Gastroesophageal sphincter (tissue), 4 donors: Measurements from ENCODE around the gene C2CD4D. TPM values are rescaled to one million over a fixed set of nuclear protein-coding genes. Genes with fewer than 3 reads are reported as not detected.
A peak's percentile ranks its signal among the peaks of the same experiment; 100 is the strongest.

ENCODE experiments used
- ATAC-seq: fragments of 150-250 bp; one replicate; pipeline ENCODE4 v1.9.1; 2016; ENCODE audit warnings: mild to moderate bottlenecking, moderate library complexity
- H3K27ac ChIP-seq, 4 donors: fragments of 200-600 bp; sonication (generic) in 3 of 4; 1 replicate in 3 of 4; 2 replicates in 1 of 4; pipeline ENCODE4 v1.5.1; 2016 to 2019
- H3K27me3 ChIP-seq: fragments of 200-600 bp; sonication (generic); one replicate; pipeline ENCODE4 v1.5.1; 2019
- H3K36me3 ChIP-seq, 2 donors: fragments of 200-600 bp; sonication (generic); one replicate each; pipeline ENCODE4 v1.5.1; 2019; ENCODE audit warnings: control low read depth in 1 of 2
- H3K4me1 ChIP-seq, 3 donors: fragments of 200-600 bp; sonication (generic); 1 replicate in 2 of 3; 2 replicates in 1 of 3; pipeline ENCODE4 v1.5.1; 2016 to 2019; ENCODE audit warnings: control low read depth in 2 of 3
- H3K4me3 ChIP-seq, 2 donors: fragments of 200-600 bp; sonication (generic); one replicate each; pipeline ENCODE4 v1.5.1; 2019; ENCODE audit warnings: mild to moderate bottlenecking in 1 of 2, moderate library complexity in 1 of 2
- H3K9me3 ChIP-seq, 3 donors: fragments of 200-600 bp; sonication (generic); one replicate each; pipeline ENCODE4 v1.5.1; 2017 to 2019; ENCODE audit warnings: control low read depth in 2 of 3
- EP300 ChIP-seq: sonication (generic); formaldehyde crosslinking; IDR thresholded peaks from one replicate; pipeline ENCODE4 v1.6.1; 2017; ENCODE audit warnings: antibody characterized with exemption, mild to moderate bottlenecking
- POLR2A ChIP-seq, 2 donors: fragments of 450-650 bp; IDR thresholded peaks; one replicate each; pipeline ENCODE4 v1.6.1; 2017; ENCODE audit warnings: antibody characterized with exemption in 2 of 2, mild to moderate bottlenecking in 2 of 2, moderate library complexity in 1 of 2
- POLR2AphosphoS5 ChIP-seq: sonication (generic); formaldehyde crosslinking; IDR thresholded peaks from one replicate; pipeline ENCODE4 v1.6.1; 2017; ENCODE audit warnings: antibody characterized with exemption
- WGBS, 2 donors: methylation state at CpG; one replicate each; pipeline ENCODE4 v1.1.5; 2018; ENCODE audit warnings: low coverage in 1 of 2; 5-methylcytosine and 5-hydroxymethylcytosine counted together
- total RNA-seq, 4 donors: library from RNA; depleted of rRNA; stranded (reverse); fragments of >200 nt; gene quantifications; one replicate each; pipeline ENCODE4 v1.1.0, GENCODE V29; 2016
- TF ChIP-seq, protein P1 (sequence below), 4 experiments: fragments of 200-600 bp in 2 of 4; fragments of 450-650 bp in 2 of 4; sonication (generic) in 1 of 4; IDR thresholded peaks; one replicate each; pipeline ENCODE4 v1.5.1; 2017 to 2019; ENCODE audit warnings: antibody characterized with exemption in 4 of 4, mild to moderate bottlenecking in 2 of 4, moderate library complexity in 2 of 4

The C2CD4D gene
- total RNA-seq, 4 donors from 2014 or later, result not detected

DNA sequence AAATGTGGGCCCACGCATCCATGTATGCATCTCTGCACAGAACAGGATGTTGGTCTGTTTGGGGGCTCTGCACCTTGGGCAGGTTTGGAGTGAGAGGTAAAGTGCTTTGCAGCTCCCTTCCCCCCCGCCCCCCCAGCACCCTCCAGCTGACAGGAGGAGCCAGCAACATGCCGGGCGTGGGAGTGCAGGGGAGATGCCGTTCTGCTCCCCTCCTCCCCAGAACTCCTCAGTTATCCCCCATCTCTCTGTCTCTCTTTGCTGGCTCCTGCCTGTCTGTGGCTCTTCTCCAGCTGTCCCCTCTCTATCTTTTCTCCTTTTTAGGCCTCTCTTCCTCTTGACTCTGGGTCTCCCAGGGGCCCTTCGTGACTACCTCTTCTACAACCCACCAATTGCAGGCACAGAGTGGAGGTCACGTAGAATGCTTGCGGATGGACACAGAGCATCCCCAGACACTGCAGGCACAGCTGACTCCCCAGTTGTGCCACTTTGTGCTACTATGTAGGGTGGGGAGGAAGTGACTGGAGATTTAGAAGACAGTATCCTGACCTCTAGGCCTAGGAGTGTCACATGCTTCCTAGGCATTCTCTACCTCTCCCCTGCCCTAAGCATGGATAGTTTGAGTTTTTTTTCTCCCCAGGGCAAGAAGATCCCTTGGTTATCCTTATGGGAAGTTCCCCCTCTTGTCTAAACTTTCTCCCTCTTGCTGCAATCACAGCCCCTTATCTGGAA is 6.3 kb downstream of the C2CD4D start:
- TF ChIP-seq EP300 (no peak), POLR2A (IDR thresholded peaks at IDR 0.05) (no peak), POLR2AphosphoS5 (no peak)
- TF ChIP-seq, protein P1, sequence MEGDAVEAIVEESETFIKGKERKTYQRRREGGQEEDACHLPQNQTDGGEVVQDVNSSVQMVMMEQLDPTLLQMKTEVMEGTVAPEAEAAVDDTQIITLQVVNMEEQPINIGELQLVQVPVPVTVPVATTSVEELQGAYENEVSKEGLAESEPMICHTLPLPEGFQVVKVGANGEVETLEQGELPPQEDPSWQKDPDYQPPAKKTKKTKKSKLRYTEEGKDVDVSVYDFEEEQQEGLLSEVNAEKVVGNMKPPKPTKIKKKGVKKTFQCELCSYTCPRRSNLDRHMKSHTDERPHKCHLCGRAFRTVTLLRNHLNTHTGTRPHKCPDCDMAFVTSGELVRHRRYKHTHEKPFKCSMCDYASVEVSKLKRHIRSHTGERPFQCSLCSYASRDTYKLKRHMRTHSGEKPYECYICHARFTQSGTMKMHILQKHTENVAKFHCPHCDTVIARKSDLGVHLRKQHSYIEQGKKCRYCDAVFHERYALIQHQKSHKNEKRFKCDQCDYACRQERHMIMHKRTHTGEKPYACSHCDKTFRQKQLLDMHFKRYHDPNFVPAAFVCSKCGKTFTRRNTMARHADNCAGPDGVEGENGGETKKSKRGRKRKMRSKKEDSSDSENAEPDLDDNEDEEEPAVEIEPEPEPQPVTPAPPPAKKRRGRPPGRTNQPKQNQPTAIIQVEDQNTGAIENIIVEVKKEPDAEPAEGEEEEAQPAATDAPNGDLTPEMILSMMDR (IDR thresholded peaks at IDR 0.05), result no peak
- no peak overlapping the region for H3K27ac ChIP-seq

DNA sequence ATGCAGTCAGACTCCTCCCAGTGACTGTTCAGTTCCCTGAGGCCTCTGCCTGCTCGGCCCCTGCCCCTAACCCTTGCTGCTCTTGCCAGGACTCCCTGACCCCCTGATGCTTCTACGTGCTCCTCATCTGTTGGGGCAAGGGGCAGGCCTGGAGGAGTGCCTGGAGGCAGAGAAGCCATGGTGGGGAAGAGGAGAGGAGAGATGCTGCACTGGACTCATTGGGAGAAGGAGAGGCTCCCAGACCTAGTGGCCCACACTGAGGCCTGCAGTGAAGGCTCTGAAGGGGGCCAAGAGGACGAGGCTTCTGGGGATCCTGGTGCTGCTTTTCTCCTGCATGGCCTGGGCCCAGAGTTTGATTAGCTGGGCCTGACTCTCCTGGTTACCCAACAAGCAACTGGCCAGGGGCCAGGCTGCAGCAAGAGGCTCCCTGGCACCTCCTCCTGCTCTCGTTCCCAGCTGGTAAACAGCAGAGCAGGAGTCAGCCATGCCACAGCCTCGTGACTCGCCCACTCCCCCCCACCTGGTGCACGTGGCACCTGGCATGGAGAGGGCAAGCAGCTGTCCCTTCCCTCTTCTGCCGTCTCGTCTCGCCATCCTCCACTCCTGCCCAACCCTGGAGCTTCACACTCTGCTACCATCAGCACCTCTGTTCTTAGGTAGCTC is 7.2 kb downstream of the C2CD4D start:
- WGBS, 2 donors, result 18 to 80% methylated on average over 1 to 2 of the region's 10 CpGs
- TF ChIP-seq EP300, result no peak
- TF ChIP-seq POLR2AphosphoS5, result peak; percentile 50
- no peak for TF ChIP-seq POLR2A (IDR thresholded peaks at IDR 0.05)
- H3K4me3 ChIP-seq, result no peak overlapping the region
- H3K4me1 ChIP-seq, result peaks cover 0 to 36% (median 0%) of the 10 kb centered on the region in 3 donors
- peaks cover 19% of the 10 kb centered on the region for H3K27me3 ChIP-seq
- peak; percentile 64 for ATAC-seq
- H3K9me3 ChIP-seq, result no peaks in the 10 kb centered on the region
- no peak overlapping the region for H3K27ac ChIP-seq
- no peaks in the 10 kb centered on the region for H3K36me3 ChIP-seq

More for the DNA sequence above, 6.3 kb downstream of the C2CD4D start:
- no peak for ATAC-seq
- H3K27me3 ChIP-seq, result peaks cover 28% of the 10 kb centered on the region
- H3K4me1 ChIP-seq, result peaks cover 0 to 39% (median 0%) of the 10 kb centered on the region in 3 donors
- no peaks in the 10 kb centered on the region for H3K9me3 ChIP-seq
- H3K36me3 ChIP-seq, result no peaks in the 10 kb centered on the region
- WGBS, 2 donors, result 67% methylated on average over 2 of the region's 8 CpGs; no CpG with 5 or more reads in 1 of the 2 donors
- H3K4me3 ChIP-seq, result no peak overlapping the region

DNA sequence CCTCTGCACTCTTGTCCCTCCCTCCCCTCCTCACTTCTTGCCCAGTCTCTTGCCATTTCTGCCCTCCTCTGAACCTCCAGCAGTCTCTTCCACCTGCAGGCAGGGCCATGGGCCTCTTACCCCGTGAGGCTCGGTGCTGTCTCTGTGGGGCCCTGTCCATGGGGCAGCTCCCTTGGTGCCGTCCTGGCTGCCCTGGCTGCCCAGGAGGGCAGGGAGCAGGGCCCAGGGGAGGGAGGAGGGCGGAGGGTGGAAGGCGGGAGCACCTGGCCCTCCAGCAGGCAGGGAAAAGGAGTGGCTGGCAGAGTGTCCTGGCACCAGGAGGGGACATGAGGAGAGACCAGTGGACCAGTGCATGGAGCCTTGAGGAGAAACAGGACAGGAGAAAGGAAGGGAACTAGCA is 8.0 kb downstream of the C2CD4D start, which contains the start of gene RORC:
TSS of gene RORC (minus strand) at position 198 of the 400 bp plus-strand sequence. CDS start at position 160, 38 bp downstream.
- no peak for ATAC-seq
- Histone ChIP-seq H3K27ac (no peak within 1 kb of the TSS), H3K27me3 (peaks cover 13% of the 10 kb centered on the region), H3K9me3 (no peaks in the 10 kb centered on the region), H3K4me1 (peaks cover 0 to 28% (median 0%) of the 10 kb centered on the region in 3 donors), H3K4me3 (no peak within 1 kb of the TSS), H3K36me3 (no peaks in the 10 kb centered on the region)
- no peak for TF ChIP-seq POLR2A (IDR thresholded peaks at IDR 0.05)
- WGBS, 2 donors, result 83% methylated on average over 1 of the region's 5 CpGs; no CpG with 5 or more reads in 1 of the 2 donors

DNA sequence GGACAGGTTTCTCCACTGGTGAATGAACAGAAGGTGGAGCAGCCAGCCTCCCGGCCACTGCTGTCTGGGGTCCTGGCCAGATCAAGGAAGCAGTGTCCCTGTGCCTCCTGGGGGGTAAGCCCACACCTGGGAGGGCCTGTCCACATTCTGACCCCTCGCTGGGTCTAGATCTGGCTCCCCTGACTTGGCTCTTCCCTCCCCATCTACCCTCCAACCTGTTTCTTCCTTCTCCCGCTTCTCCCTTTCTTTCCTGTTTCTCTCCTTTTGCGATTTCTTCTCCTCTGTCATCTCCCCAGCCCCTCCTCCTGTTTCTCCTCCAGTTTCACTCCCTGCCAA is 8.4 kb downstream of the C2CD4D start:
- Histone ChIP-seq H3K4me1 (peaks cover 0 to 28% (median 0%) of the 10 kb centered on the region in 3 donors), H3K27me3 (peaks cover 17% of the 10 kb centered on the region), H3K9me3 (no peaks in the 10 kb centered on the region), H3K36me3 (no peaks in the 10 kb centered on the region), H3K27ac (no peak overlapping the region), H3K4me3 (no peak overlapping the region)
- ATAC-seq, result no peak
- WGBS, 2 donors, result 82% methylated on average over 4 of the region's 4 CpGs; no CpG with 5 or more reads in 1 of the 2 donors
- no peak for TF ChIP-seq POLR2A (IDR thresholded peaks at IDR 0.05)

DNA sequence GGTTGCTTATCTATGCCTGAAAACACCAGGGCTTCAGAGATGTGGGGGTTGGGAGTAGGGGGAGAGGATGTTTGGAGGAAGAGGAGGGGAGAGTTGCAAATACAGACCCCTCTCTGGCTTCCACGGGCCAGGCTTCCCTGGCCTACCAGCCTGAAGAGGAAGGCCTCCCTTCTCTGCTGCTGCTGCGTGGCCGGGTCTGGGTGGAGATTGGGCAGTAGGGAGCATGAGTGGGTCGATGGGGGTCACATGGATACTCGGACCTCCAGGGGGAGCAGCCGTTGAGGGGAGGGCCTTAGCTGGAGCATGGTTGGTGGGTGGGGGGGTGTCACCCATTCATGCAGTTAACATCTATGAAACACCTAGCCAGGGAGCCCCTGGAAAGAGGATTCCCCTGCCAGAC is 9.6 kb downstream of the C2CD4D start:
- Histone ChIP-seq H3K36me3 (no peaks in the 10 kb centered on the region), H3K4me3 (no peak overlapping the region), H3K9me3 (no peaks in the 10 kb centered on the region), H3K27me3 (peaks cover 16% of the 10 kb centered on the region), H3K4me1 (peaks cover 0 to 28% (median 0%) of the 10 kb centered on the region in 3 donors), H3K27ac (no peak overlapping the region)
- TF ChIP-seq POLR2AphosphoS5 (no peak), EP300 (no peak), POLR2A (IDR thresholded peaks at IDR 0.05) (no peak)
- TF ChIP-seq, protein P1 (IDR thresholded peaks at IDR 0.05), result no peak
- WGBS, 2 donors, result 0% methylated on average over 1 of the region's 6 CpGs; no CpG with 5 or more reads in 1 of the 2 donors
- no peak for ATAC-seq

DNA sequence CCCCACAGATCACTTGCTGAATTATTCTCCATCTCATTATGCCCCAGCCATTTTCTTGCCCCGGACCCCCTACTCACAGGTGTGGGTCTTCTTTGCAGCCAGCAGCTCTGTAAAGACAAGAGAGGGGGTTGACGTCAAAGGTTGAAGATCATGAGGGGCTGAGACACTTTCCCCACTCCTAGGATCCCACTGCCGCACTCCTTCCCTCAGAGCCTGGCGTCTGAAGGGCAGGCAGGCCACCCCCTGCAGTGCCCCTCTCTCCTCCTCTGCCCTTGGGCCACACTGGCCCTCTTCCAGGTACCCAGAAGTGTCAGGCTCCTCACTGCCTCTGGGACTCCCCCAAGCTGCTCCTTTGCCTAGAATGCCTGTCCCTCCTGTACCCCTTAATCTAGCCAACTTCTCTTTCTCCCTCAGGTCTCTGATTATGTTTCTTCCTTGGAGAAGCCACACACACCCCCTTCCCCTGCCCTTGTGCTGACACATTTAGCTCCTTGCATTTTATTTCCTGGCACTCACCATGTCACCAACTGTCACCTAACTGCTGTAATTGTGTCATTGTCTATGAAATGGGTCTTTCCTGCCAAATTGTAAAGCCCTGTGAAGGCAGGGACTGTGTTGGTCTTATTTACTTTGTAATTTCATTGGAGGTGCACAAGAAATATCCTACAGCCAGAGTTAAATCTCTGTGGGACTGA is 10.1 kb downstream of the C2CD4D start:
- peaks cover 14% of the 10 kb centered on the region for H3K27me3 ChIP-seq
- no peak for ATAC-seq

More for the DNA sequence above, 10.1 kb downstream of the C2CD4D start:
- Histone ChIP-seq H3K9me3 (no peaks in the 10 kb centered on the region), H3K36me3 (no peaks in the 10 kb centered on the region), H3K4me3 (no peak overlapping the region), H3K27ac (no peak overlapping the region), H3K4me1 (peaks cover 0 to 28% (median 0%) of the 10 kb centered on the region in 3 donors)
- TF ChIP-seq EP300 (no peak), POLR2A (IDR thresholded peaks at IDR 0.05) (no peak), POLR2AphosphoS5 (no peak)
- TF ChIP-seq, protein P1 (IDR thresholded peaks at IDR 0.05), result no peak
- 10 to 40% methylated on average over 1 to 4 of the region's 4 CpGs for WGBS, 2 donors
